ENCODE data around the gene CDKL4. TPM values are rescaled to one million over a fixed set of nuclear protein-coding genes. Genes with fewer than 3 reads are reported as not detected.
"Not testable (repeated sequence)": the region's sequence is repeated elsewhere in the genome, so short reads cannot be mapped to it uniquely, and the experiment has no call there.

CDKL4 gene
- polyA plus RNA-seq, 1 donor from 2014 or later = not detected

- Mint-ChIP-seq H3K27ac (no peak overlapping the region), H3K4me1 (peaks cover 0 to 4% (median 2%) of the 10 kb centered on the region in 3 donors), H3K4me3 (peak overlapping the region in 1 of 4 donors; percentile 44), H3K36me3 (no peaks in the 10 kb centered on the region), H3K27me3 (peaks cover 2% of the 10 kb centered on the region), H3K9me3 (no peaks in the 10 kb centered on the region)
Observed at GRCh38 chr2:39176997-39177396, 66.8 kb downstream of the CDKL4 start.

GRCh38 chr2:39175026-39175812 lies 68.6 kb downstream of the CDKL4 start:
- no peaks in the 10 kb centered on the region for H3K36me3 Mint-ChIP-seq
- no peak overlapping the region for H3K27ac Mint-ChIP-seq
- H3K27me3 Mint-ChIP-seq = peaks cover 2% of the 10 kb centered on the region
- peaks cover 0 to 2% (median 2%) of the 10 kb centered on the region in 3 donors for H3K4me1 Mint-ChIP-seq
- no peak overlapping the region for H3K4me3 Mint-ChIP-seq
- H3K9me3 Mint-ChIP-seq = no peaks in the 10 kb centered on the region

- Mint-ChIP-seq H3K4me3 (no peak overlapping the region), H3K36me3 (peaks cover 1% of the 10 kb centered on the region), H3K4me1 (peaks cover 0 to 2% (median 2%) of the 10 kb centered on the region in 3 donors), H3K27me3 (peaks cover 2% of the 10 kb centered on the region), H3K9me3 (no peaks in the 10 kb centered on the region), H3K27ac (no peak overlapping the region)
Observed at GRCh38 chr2:39174022-39174421, 69.7 kb downstream of the CDKL4 start.

GRCh38 chr2:39172047-39172706 lies 71.6 kb downstream of the CDKL4 start:
- H3K9me3 Mint-ChIP-seq, H3K27ac Mint-ChIP-seq, H3K27me3 Mint-ChIP-seq, H3K36me3 Mint-ChIP-seq, H3K4me3 Mint-ChIP-seq, H3K4me1 Mint-ChIP-seq: not testable (repeated sequence)

- Mint-ChIP-seq H3K27ac (no peak overlapping the region), H3K27me3 (no peaks in the 10 kb centered on the region), H3K9me3 (no peaks in the 10 kb centered on the region), H3K36me3 (peaks cover 1% of the 10 kb centered on the region), H3K4me1 (peaks cover 0 to 2% (median 2%) of the 10 kb centered on the region in 3 donors), H3K4me3 (no peak overlapping the region)
Observed at GRCh38 chr2:39171621-39172020, 72.1 kb downstream of the CDKL4 start.

GRCh38 chr2:39164089-39164488 lies 79.7 kb downstream of the CDKL4 start:
- no peaks in the 10 kb centered on the region for H3K27me3 Mint-ChIP-seq
- no peak overlapping the region for H3K4me3 Mint-ChIP-seq
- peaks cover 1% of the 10 kb centered on the region for H3K36me3 Mint-ChIP-seq
- H3K4me1 Mint-ChIP-seq = no peaks in the 10 kb centered on the region
- peaks cover 0 to 2% (median 0%) of the 10 kb centered on the region in 3 donors for H3K9me3 Mint-ChIP-seq
- H3K27ac Mint-ChIP-seq = no peak overlapping the region

GRCh38 chr2:39160982-39161381 lies 82.8 kb downstream of the CDKL4 start:
- H3K27me3 Mint-ChIP-seq = no peaks in the 10 kb centered on the region
- peaks cover 1% of the 10 kb centered on the region for H3K36me3 Mint-ChIP-seq
- H3K4me3 Mint-ChIP-seq = no peak overlapping the region
- H3K27ac Mint-ChIP-seq = no peak overlapping the region
- H3K9me3 Mint-ChIP-seq = peaks cover 0 to 2% (median 0%) of the 10 kb centered on the region in 3 donors
- no peaks in the 10 kb centered on the region for H3K4me1 Mint-ChIP-seq

- H3K36me3 Mint-ChIP-seq = peaks cover 3% of the 10 kb centered on the region
- no peak overlapping the region for H3K27ac Mint-ChIP-seq
- H3K4me3 Mint-ChIP-seq = no peak overlapping the region
- no peaks in the 10 kb centered on the region for H3K4me1 Mint-ChIP-seq
- H3K27me3 Mint-ChIP-seq = no peaks in the 10 kb centered on the region
- H3K9me3 Mint-ChIP-seq = peaks cover 0 to 2% (median 0%) of the 10 kb centered on the region in 3 donors
Observed at GRCh38 chr2:39159283-39159682, 84.5 kb downstream of the CDKL4 start.

GRCh38 chr2:39158351-39158750 lies 85.4 kb downstream of the CDKL4 start:
- H3K36me3 Mint-ChIP-seq = peaks cover 3% of the 10 kb centered on the region
- H3K27me3 Mint-ChIP-seq = no peaks in the 10 kb centered on the region
- no peaks in the 10 kb centered on the region for H3K4me1 Mint-ChIP-seq
- no peaks in the 10 kb centered on the region for H3K9me3 Mint-ChIP-seq
- H3K27ac Mint-ChIP-seq = no peak overlapping the region
- no peak overlapping the region for H3K4me3 Mint-ChIP-seq

- no peaks in the 10 kb centered on the region for H3K27me3 Mint-ChIP-seq
Observed at GRCh38 chr2:39156846-39157245, 86.9 kb downstream of the CDKL4 start.

GRCh38 chr2:39156107-39156506 lies 87.7 kb downstream of the CDKL4 start:
- Mint-ChIP-seq H3K36me3 (peaks cover 1% of the 10 kb centered on the region), H3K4me3 (no peak overlapping the region), H3K27ac (no peak overlapping the region), H3K4me1 (no peaks in the 10 kb centered on the region), H3K9me3 (no peaks in the 10 kb centered on the region), H3K27me3 (no peaks in the 10 kb centered on the region)

More at GRCh38 chr2:39156846-39157245, 86.9 kb downstream of the CDKL4 start:
- no peak overlapping the region for H3K27ac Mint-ChIP-seq
- no peak overlapping the region for H3K4me3 Mint-ChIP-seq
- no peaks in the 10 kb centered on the region for H3K4me1 Mint-ChIP-seq
- no peaks in the 10 kb centered on the region for H3K9me3 Mint-ChIP-seq
- H3K36me3 Mint-ChIP-seq = peaks cover 1% of the 10 kb centered on the region

GRCh38 chr2:39155573-39155972 lies 88.2 kb downstream of the CDKL4 start:
- H3K27ac Mint-ChIP-seq, H3K9me3 Mint-ChIP-seq, H3K27me3 Mint-ChIP-seq, H3K36me3 Mint-ChIP-seq, H3K4me1 Mint-ChIP-seq, H3K4me3 Mint-ChIP-seq: not testable (repeated sequence)

- Mint-ChIP-seq H3K9me3 (no peaks in the 10 kb centered on the region), H3K36me3 (peaks cover 1% of the 10 kb centered on the region), H3K4me3 (no peak overlapping the region), H3K4me1 (no peaks in the 10 kb centered on the region), H3K27me3 (no peaks in the 10 kb centered on the region), H3K27ac (no peak overlapping the region)
Observed at GRCh38 chr2:39154944-39155343, 88.8 kb downstream of the CDKL4 start.

GRCh38 chr2:39153312-39153711 lies 90.5 kb downstream of the CDKL4 start:
- Mint-ChIP-seq H3K27me3 (no peaks in the 10 kb centered on the region), H3K4me3 (no peak overlapping the region), H3K9me3 (peaks cover 0 to under 1% (median 0%) of the 10 kb centered on the region in 3 donors), H3K4me1 (no peaks in the 10 kb centered on the region), H3K27ac (no peak overlapping the region), H3K36me3 (peaks cover 1% of the 10 kb centered on the region)

- Mint-ChIP-seq H3K9me3 (peaks cover 0 to 2% (median 0%) of the 10 kb centered on the region in 3 donors), H3K36me3 (peaks cover 1% of the 10 kb centered on the region), H3K27me3 (no peaks in the 10 kb centered on the region), H3K4me1 (no peaks in the 10 kb centered on the region), H3K27ac (no peak overlapping the region), H3K4me3 (no peak overlapping the region)
Observed at GRCh38 chr2:39152504-39152903, 91.3 kb downstream of the CDKL4 start.
